Activated CD4-positive, CD25-positive, alpha-beta regulatory T cell treated with anti-CD3 and anti-CD28 coated beads, Interleukin-2, amount 50 U/mL, for 24 hours (primary cell): ENCODE results near the gene FGF14.

Experiments used
- ATAC-seq, 2 donors: fragments of 150-1000 bp; cut with Tn5 transposase; one replicate each; pipeline ENCODE4 v1.10.0; 2021; ENCODE audit warnings: mild to moderate bottlenecking in 1 of 2, moderate library complexity in 1 of 2

Gene FGF14

DNA sequence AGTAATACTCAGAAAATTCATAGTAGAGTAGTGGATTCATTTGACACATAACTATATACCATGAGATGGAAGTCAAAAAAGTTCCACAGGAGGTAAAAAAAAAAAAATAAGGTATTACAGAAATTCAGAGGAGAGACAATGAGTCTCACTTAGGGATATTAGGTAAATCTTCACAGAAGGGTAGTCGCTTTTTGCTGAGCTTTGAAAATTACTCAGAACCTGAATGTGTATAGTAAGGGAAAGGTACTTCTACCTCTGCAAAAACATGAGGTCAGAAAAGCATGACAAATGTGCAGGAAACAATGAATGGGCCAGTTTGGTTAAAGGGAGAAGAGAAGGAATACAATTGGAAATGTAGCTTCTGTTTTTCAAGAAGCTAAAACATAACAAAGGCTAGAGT is 698.8 kb downstream of the FGF14 start:
- ATAC-seq = no peak

DNA sequence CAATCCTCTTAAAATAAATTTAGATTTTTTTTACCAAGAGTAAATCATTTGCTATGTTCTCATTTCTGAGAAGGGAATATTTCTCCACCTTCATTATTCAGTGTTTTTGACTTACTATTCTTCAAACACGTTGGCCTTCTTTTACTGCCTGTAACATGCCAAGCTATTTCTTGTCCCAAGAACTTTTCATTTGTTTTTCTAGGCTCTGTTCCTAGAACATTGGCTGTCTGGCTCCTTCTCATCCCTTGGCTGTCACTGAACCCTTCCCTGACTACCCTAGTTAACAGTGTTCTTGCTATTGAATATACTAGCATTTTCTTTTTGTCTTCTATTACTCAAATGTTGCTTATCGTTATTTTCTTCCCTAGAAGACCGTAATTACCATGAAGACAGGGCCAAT is 701.2 kb downstream of the FGF14 start:
- ATAC-seq = no peak

DNA sequence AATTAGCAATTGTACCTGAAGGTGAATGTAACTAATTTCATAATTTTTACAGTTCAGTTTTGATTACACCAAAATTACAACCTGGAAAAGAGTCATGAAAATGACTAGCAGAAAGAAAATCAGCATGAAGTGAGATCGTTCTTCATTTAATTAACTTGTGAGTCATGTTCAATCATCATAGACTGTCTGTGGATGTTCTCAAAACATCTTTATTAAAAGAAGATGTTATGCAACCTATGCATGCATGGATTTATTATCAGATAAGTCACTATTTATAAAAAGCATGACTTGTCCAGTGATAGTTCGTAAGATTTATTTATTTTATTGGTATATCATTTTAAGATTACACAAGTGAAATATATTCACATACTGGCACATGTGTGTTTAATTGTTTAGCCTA is 703.4 kb downstream of the FGF14 start:
- ATAC-seq = no peak

DNA sequence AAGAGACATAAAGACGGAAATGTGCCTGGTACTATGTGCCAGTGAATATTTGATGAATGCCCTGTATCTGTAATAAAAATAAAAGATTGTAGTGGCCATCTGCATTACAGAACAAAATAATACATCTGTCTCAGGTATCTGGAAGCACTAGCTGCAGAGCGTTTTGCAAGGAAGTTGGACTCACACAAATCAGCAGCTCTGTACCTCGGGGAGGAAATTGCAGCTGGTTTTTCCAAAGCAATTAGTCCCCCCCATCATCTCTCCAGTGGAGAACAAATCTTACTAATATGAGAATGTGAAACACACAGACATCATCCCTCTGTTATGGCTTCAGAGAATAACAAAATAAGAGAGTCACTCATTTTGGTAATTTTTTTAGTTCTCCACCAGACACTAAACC is 704.1 kb downstream of the FGF14 start:
- no peak for ATAC-seq

DNA sequence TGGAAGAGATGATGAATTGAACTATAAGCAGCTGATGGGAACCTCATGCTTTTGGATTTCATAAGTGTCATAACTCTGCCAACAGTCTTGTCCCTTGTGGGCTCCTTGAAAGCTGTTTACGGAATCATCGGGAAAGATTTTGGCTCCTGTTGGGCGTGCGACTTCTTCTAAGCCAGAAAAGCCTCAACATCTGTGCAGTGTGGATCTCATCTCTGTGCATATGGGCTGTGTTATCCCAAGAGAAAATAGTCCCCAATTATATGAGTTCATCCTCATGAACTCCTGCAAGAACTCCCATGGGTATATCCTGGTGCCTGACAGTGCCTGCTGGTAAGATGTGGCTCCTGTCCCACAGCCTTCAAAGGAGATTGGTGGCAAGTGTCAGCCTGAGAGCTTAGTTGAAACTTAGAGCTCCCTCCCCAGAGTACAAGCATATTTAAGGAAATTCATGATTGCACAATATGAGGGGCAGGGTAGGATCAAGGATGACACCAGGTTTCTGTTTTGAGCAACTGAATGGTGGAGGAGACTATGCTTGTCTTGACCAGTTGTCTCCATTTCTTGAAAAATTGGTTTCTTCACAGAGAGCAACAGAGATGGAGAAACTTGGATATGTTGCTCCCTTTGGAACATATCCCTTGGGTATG is 705.9 kb downstream of the FGF14 start:
- ATAC-seq = no peak

DNA sequence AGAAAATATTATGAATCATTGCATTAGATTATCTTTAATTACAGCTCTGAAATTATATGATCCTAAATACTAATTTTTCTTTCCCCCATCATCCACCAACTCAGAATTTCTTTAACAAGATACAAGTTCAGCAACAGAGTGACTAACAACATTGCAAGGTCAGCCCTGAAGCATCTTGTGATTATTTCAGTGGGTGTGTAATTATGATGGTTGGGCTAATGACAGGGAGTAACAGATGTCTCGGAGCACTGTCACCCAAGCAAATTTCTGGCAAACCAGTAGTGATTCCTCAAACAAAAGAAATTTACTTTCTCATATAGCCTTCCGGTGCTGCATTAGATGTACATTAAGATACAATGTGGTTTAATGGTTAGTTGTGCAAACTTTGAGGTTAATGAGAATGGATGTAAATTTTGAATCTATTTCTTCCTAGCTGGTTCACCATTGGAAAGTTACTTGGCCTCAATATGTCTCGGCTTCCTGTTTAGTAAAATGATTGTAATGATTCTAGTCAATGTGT is 710.4 kb downstream of the FGF14 start:
- no peak for ATAC-seq

DNA sequence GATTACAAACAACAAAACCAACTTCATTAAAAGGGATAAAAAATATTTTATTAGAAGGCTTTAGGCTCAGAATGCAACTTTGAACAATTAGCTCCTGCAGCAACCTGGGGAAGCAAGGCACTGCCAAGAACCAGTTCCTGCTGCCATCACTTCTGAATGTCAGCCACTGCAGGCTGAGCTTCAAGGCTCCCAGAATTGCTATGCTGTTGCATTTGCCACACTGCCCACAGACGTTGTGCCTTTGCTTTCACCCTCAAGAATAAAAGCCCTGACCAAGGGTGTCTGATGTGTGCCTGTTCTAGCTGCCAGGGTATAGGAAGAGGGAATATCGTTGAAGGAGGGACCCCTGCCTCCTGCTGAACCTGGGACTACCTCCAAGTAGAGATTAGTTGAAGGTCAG is 711.0 kb downstream of the FGF14 start:
- ATAC-seq = no peak

DNA sequence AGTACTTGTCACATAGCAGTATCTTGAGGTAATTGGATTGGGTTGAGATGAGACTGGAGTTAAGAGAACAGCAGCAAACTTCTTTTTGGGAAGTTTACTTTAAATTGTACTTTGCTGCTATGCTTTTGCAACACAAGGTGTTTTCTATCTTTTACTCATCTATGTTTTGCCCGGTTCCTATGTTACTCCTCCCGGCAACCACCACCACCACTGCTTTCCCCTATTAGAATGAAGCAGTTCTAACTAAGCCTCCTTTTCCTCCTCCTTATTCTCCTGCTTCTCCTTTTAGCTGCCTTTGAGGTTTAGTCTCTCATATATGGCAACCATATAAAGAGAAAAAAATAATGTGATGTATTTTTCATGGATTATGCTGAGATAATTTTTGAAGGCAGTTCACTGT is 715.8 kb downstream of the FGF14 start:
- ATAC-seq = no peak

DNA sequence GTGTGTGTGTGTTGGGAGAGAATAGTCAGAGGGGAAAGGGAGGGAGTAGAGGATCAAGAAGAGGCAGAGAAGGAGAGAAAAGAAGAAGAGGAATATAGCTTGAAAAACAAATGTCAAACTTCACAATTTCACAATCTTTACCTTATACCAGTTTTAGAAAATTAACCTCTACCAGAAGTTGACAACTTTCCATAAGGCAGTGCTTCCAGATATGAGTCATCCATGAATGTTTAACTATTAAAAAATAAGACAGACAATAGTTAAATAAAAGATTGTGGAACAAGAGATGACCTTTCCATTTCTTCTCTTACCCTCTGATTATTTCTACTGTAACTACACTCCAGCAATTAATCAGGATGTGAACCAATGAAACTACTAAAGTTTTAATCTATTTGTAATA is 720.0 kb downstream of the FGF14 start:
- ATAC-seq = no peak

DNA sequence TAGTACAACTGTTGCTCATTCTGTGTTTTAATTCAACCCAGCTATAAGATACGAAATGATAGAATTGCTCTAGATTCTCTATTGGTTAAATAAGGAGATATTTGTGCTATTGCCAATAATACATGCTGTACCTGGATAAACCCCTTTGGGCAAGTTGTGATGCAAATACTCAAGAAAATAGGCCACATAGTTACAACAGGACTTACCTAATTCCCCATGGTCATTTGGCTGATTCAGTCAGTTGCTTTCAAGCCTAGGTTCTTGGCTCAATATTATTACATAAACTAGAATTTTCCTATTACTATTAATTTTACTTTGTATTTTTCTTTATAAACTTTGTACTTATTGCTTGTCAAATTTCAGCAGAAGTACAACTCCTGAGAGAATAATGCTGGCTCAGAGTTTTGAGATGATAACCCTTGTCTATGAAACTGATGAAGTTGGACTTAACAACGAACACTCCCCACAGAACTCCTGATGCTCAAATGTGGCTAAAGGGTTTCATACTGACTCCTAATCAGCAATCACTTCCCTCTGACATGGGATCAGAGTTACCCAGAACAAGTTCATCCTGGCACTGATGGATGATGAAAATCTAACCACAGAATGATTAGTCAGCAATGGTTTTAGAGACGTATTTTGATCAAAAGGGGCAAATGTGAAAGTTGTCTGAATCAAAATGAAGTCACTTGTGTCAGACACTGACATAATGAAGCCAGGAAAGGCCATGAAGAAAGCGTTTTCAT is 728.3 kb downstream of the FGF14 start:
- ATAC-seq = no peak

DNA sequence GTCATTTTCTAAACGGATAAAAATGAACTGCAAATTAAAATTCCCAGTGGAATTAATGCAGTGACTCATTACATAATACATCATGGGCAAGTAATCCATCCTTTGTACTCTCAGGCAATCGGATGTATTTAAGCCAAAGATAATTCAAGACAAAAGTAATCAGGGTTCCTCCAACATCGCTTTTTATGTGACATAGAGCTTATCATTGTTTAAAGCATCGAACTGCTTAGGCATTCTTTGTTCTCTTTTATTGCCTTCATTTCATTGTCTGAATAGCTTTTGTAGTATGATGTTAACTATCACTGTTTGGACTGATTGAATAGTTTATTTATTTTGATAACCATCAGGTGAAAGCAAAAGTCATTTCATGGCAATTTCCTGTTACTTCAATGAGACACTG is 740.0 kb downstream of the FGF14 start:
- ATAC-seq = no peak
